Measurements from ENCODE around the gene ADIPOR2. TPM values are rescaled to one million over a fixed set of nuclear protein-coding genes. Genes with fewer than 3 reads are reported as not detected.

The ADIPOR2 gene
- total and polyA plus RNA-seq, 2 of the 4 experiments (the other 2 are of a cell fraction) = 20.0 to 24.9 TPM

GRCh38 chr12:1804545-1805332 lies 113.9 kb downstream of the ADIPOR2 start:
- H2BK120ac ChIP-seq (ENCODE audit: low read depth, low read length) = no peak overlapping the region; the same call in 1 of the 2 replicates
- H4K8ac ChIP-seq (ENCODE audit: low read depth in 2 of 2, low read length in 2 of 2) = peak overlapping the region; percentile 96 to 98
- no peaks in the 10 kb centered on the region for H4K20me1 ChIP-seq (ENCODE audit: insufficient read depth, low read length)
- H3K56ac ChIP-seq (ENCODE audit: extremely low read depth, insufficient read depth, low read length) = peak overlapping the region; percentile 0; the same call in 1 of the 2 replicates
- H3K9ac ChIP-seq (ENCODE audit: low read depth, low read length) = no peak overlapping the region
- ATAC-seq (ENCODE audit: low read depth) (peak; percentile 90), DNase-seq (peak; percentile 88)
- peak overlapping the region; percentile 18; the same call in 1 of the 2 replicates for H3K4ac ChIP-seq (ENCODE audit: low read depth, low read length)
- H2AFZ ChIP-seq (replicated peaks; ENCODE audit: low read length, poor library complexity) = peak overlapping the region; percentile 89
- peak overlapping the region; percentile 63; the same call in 1 of the 2 replicates for H3K18ac ChIP-seq (ENCODE audit: low read depth, low read length)
- dilution Hi-C loops (cut with HindIII; ENCODE audit: low sequenced_read_pairs, unreplicated experiment) = no loop called here
- H3K9me3 ChIP-seq (ENCODE audit: control insufficient read depth, insufficient read depth, low read length) = no peaks in the 10 kb centered on the region
- no peak overlapping the region for H3K23ac ChIP-seq (ENCODE audit: low read depth, low read length)
- POLR2A ChIA-PET (ENCODE audit: unreplicated experiment) = no interaction called here
- no peak overlapping the region for H2BK20ac ChIP-seq (ENCODE audit: low read depth, low read length)
- peak overlapping the region; percentile 11; the same call in 1 of the 2 replicates for H3K14ac ChIP-seq (replicated peaks; ENCODE audit: low read depth, low read length)
- H3K36me3 ChIP-seq (ENCODE audit: control insufficient read depth, insufficient read depth, low read length) = no peaks in the 10 kb centered on the region
- peak overlapping the region; percentile 31 for H2BK5ac ChIP-seq (ENCODE audit: low read depth, low read length, poor library complexity, severe bottlenecking)
- BruUV-seq (replicated peaks) = no TSS peak
- peak overlapping the region; percentile 20; the same call in 1 of the 2 replicates for H2AK5ac ChIP-seq (ENCODE audit: low read depth, low read length)
- no peak overlapping the region for H3K4me3 ChIP-seq (ENCODE audit: insufficient read depth, low read depth, low read length)
- TF ChIP-seq CEBPB (IDR thresholded peaks at IDR 0.05; ENCODE audit: low read depth, low read length) = no peak
- TF ChIP-seq USF2 (IDR thresholded peaks at IDR 0.05; ENCODE audit: low read depth, low read length) = peak; percentile 27; the same call in 1 of the 2 replicates
- 0 out of 2 replicates have a peak, but pooled peaks have one; percentile 4 for TF ChIP-seq SMC3 (IDR thresholded peaks at IDR 0.05; ENCODE audit: low read depth, low read length)
- no peak for TF ChIP-seq FOS (IDR thresholded peaks at IDR 0.05; ENCODE audit: low read depth, low read length)
- peak overlapping the region; percentile 30 for H4K91ac ChIP-seq (ENCODE audit: insufficient read depth, low read depth, low read length)
- peak overlapping the region; percentile 12; the same call in 1 of the 2 replicates for H3K27ac ChIP-seq (ENCODE audit: insufficient read depth, low read length)
- CTCF ChIA-PET = no interaction called here
- no peak overlapping the region for H2BK15ac ChIP-seq (ENCODE audit: low read depth, low read length)
- peak overlapping the region; percentile 100 for H4K5ac ChIP-seq (ENCODE audit: low read depth, low read length)
- H3K27me3 ChIP-seq (ENCODE audit: control insufficient read depth, insufficient read depth, low read length) = no peaks in the 10 kb centered on the region
- no peaks in the 10 kb centered on the region for H3K79me1 ChIP-seq (ENCODE audit: low read depth in 1 of 2, low read length in 2 of 2)
- in situ Hi-C loops (cut with MboI; ENCODE audit: low sequenced_read_pairs) = loop anchor here (10.0 to 25.0 kb wide), 3 partner anchors 220 to 780 kb away; no protein-coding TSS in a partner anchor
- H2AK9ac ChIP-seq (replicated peaks; ENCODE audit: low read depth, low read length, poor library complexity) = peak overlapping the region; percentile 76
- H3K9me1 ChIP-seq (ENCODE audit: insufficient read depth, low read length) = no peaks in the 10 kb centered on the region
- intact Hi-C loops (cut with micrococcal nuclease) = no loop called here
- H3K4me1 ChIP-seq (ENCODE audit: control insufficient read depth, insufficient read depth, low read length) = no peaks in the 10 kb centered on the region
- WGBS, 2 experiments (ENCODE audit: extremely low coverage in 2 of 2, insufficient read length in 1 of 2) = 72% methylated on average over 6 of the region's 25 CpGs; no CpG with 5 or more reads in 1 of the 2 experiments
- no peak overlapping the region for H3K4me2 ChIP-seq (ENCODE audit: low read depth, low read length)
